Colonic mucosa (tissue), 4 donors: ENCODE measurements around the gene ZBTB20. TPM values are rescaled to one million over a fixed set of nuclear protein-coding genes. Genes with fewer than 3 reads are reported as not detected.

Experiments used
- DNase-seq: peaks from one replicate; pipeline ENCODE4 v3.0.0-alpha.2; 2020
- H3K27ac ChIP-seq: fragments of 200-600 bp; one replicate; pipeline ENCODE4 v1.8.0; 2021
- H3K27me3 ChIP-seq: fragments of 200-600 bp; one replicate; pipeline ENCODE4 v1.8.0; 2021
- H3K36me3 ChIP-seq: fragments of 200-600 bp; one replicate; pipeline ENCODE4 v1.8.0; 2021
- H3K4me1 ChIP-seq: fragments of 200-600 bp; one replicate; pipeline ENCODE4 v1.8.0; 2021; ENCODE audit warnings: mild to moderate bottlenecking
- H3K4me3 ChIP-seq: fragments of 200-600 bp; one replicate; pipeline ENCODE4 v1.8.0; 2021
- H3K9ac ChIP-seq, 2 donors: one replicate each; pipeline ENCODE4 v1.7.0; 2013; ENCODE audit warnings: control low read depth in 2 of 2, low read depth in 2 of 2, low read length in 2 of 2
- H3K9me3 ChIP-seq: fragments of 200-600 bp; one replicate; pipeline ENCODE4 v1.8.0; 2021
- CTCF ChIP-seq: fragments of 200-600 bp; IDR thresholded peaks from one replicate; pipeline ENCODE4 v1.8.0; 2022; ENCODE audit warnings: antibody characterized with exemption, mild to moderate bottlenecking
- intact Hi-C: fragments of 100-400 bp; cut with DNase I; formaldehyde crosslinking; loops from one replicate; pipeline ENCODE4 v1.14.1; 2022
- total RNA-seq, 2 donors: library from RNA; stranded (reverse); fragmentation: NEBNext Ultra II Directional in 1 of 2; extraction: Animal tissue kit (Norgen Biotek cat#: 25700) in 1 of 2; gene quantifications; one replicate each; pipeline ENCODE4 v1.2.1, GENCODE V29; 2021
- donor health status: healthy.
- donor health status: DM: no; HTN: no; CAD: no.
- donor health status: DM: no; HTN: no; CAD: no.

ZBTB20 gene
- total RNA-seq, 2 donors from 2014 or later = 12.7 to 21.2 TPM

GRCh38 chr3:115084686-115085085, 62.4 kb downstream of the ZBTB20 start:
- no peak overlapping the region for H3K27ac ChIP-seq
- no peak for TF ChIP-seq CTCF
- no peaks in the 10 kb centered on the region for H3K9me3 ChIP-seq
- no peaks in the 10 kb centered on the region for H3K36me3 ChIP-seq
- no peak overlapping the region for H3K9ac ChIP-seq
- no peaks in the 10 kb centered on the region for H3K4me1 ChIP-seq
- no peak overlapping the region for H3K4me3 ChIP-seq
- no peaks in the 10 kb centered on the region for H3K27me3 ChIP-seq
- intact Hi-C loops = no loop called here
- no peak for DNase-seq

GRCh38 chr3:115082260-115082659, 64.8 kb downstream of the ZBTB20 start:
- no peak for TF ChIP-seq CTCF
- no peaks in the 10 kb centered on the region for H3K36me3 ChIP-seq
- no peaks in the 10 kb centered on the region for H3K9me3 ChIP-seq
- no peaks in the 10 kb centered on the region for H3K4me1 ChIP-seq
- H3K9ac ChIP-seq = no peak overlapping the region
- intact Hi-C loops = no loop called here
- no peaks in the 10 kb centered on the region for H3K27me3 ChIP-seq
- DNase-seq = no peak
- H3K4me3 ChIP-seq = no peak overlapping the region
- no peak overlapping the region for H3K27ac ChIP-seq

GRCh38 chr3:115081444-115081843, 65.6 kb downstream of the ZBTB20 start:
- DNase-seq = no peak
- Histone ChIP-seq H3K4me1 (no peaks in the 10 kb centered on the region), H3K9ac (no peak overlapping the region), H3K4me3 (no peak overlapping the region), H3K9me3 (no peaks in the 10 kb centered on the region), H3K36me3 (no peaks in the 10 kb centered on the region), H3K27ac (no peak overlapping the region), H3K27me3 (no peaks in the 10 kb centered on the region)
- no peak for TF ChIP-seq CTCF
- intact Hi-C loops = no loop called here

GRCh38 chr3:115077501-115078250, 69.4 kb downstream of the ZBTB20 start:
- Histone ChIP-seq H3K9ac (no peak overlapping the region), H3K4me3 (no peak overlapping the region), H3K27ac (no peak overlapping the region), H3K27me3 (no peaks in the 10 kb centered on the region), H3K9me3 (no peaks in the 10 kb centered on the region), H3K4me1 (no peaks in the 10 kb centered on the region), H3K36me3 (no peaks in the 10 kb centered on the region)
- intact Hi-C loops = no loop called here
- no peak for TF ChIP-seq CTCF
- DNase-seq = no peak

- no peak for TF ChIP-seq CTCF
- Histone ChIP-seq H3K4me1 (no peaks in the 10 kb centered on the region), H3K36me3 (no peaks in the 10 kb centered on the region), H3K4me3 (no peak overlapping the region), H3K27me3 (no peaks in the 10 kb centered on the region), H3K9me3 (no peaks in the 10 kb centered on the region), H3K27ac (no peak overlapping the region), H3K9ac (no peak overlapping the region)
- no peak for DNase-seq
- intact Hi-C loops = no loop called here
Observed at GRCh38 chr3:115074502-115074901, 72.6 kb downstream of the ZBTB20 start.
